GM21723 (cell line): ENCODE results near the gene PKNOX1.
"Not testable (repeated sequence)": the region's sequence is repeated elsewhere in the genome, so short reads cannot be mapped to it uniquely, and the experiment has no call there.

Experiments used
- ATAC-seq: cut with Tn5 transposase; IDR thresholded peaks from one replicate; pipeline ENCODE4 v1.9.1; 2021; ENCODE audit warnings: mild to moderate bottlenecking, moderate library complexity; ENCODE audit not compliant: unreplicated experiment

Gene PKNOX1

DNA sequence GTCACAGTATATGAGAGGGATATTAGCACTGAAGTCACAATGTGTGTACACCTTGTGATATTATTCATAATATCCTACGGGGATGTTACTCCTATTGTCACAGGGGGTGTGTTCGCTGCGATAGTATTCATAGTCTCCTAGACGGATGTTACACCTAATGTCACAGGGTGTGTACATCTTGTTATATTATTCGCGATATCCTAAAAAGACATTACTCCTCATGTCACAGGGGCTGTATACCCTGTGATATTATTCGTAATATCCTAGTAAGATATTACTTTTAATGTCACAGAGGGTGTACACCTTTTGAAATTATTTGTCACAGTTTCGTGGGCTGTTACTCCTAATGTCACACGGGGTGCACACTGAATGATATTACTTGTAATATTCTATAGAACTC, 23.2 kb upstream of the PKNOX1 start:
- ATAC-seq: not testable (repeated sequence)

DNA sequence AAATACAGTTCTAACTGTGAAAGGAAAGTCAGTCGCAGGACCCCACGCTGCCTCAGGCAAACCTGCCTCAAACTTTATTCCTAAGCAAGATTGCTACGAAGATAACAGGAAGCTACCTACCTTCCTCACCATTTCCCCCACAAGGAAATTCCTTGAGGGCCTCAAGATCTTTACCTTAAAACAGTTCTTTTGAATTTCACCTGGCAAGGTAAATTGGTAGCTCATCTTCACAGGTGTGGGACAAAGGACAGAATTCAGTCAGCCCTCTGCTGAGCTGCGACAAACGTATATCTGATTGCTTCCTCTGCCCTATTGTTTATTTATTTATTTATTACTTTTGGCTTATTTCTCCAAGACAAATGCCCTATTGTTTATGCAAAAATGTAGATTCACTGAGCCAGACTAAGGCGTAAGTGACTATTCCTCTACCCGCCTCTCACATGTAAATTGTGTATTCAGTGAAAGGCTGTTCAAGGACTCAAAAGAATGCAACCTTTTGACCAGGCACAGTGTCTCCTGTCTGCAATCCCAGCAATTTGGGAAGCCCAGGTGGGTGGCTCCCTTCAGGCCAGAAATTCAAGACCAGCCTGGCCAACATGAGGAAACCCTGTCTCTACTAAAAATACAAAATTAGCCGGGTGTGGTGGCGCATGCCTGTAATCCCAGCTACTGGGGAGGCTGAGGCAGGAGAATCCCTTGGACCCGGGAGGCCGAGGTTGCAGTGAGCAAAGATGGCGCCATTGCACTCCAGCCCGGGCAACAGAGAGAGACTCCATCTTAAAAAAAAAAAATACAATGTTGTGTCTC, 17.3 kb upstream of the PKNOX1 start:
- ATAC-seq: no peak

DNA sequence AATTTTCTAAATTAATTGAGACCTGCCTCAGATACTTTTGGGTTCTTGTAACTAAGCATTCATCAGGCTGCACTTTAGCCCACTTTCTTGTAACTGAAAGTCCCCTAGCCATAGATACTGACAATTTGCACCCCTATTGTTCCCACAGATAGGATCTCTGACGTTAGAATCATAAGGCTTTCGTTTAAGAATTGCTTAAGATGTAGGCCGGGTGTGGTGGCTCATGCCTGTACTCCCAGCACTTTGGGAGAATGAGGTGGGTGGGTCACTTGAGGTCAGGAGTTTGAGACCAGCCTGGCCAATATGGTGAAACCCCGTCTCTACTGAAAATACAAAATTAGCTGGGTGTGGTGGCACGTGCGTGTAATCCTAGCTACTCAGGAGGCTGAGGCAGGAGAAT, 16.2 kb upstream of the PKNOX1 start:
- ATAC-seq: not testable (repeated sequence)

DNA sequence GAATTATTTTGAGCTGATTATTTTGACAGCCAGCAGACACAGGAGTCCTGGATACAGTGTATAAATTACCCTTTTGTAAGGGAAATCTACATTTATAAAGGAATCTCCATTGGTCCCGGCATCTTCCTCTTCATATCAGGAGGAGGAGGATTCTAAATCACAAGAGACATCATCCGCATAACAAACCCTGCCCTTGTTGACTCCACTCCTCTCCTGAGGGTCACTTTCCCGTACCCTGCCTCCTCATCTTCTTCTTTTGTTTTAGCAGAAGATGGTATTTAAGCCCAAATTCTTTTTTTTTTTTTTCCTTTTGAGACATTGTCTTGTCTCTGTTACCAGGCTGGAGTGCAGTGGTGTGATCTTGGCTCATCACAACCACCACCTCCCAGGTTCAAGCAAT, 14.6 kb upstream of the PKNOX1 start:
- no peak for ATAC-seq

DNA sequence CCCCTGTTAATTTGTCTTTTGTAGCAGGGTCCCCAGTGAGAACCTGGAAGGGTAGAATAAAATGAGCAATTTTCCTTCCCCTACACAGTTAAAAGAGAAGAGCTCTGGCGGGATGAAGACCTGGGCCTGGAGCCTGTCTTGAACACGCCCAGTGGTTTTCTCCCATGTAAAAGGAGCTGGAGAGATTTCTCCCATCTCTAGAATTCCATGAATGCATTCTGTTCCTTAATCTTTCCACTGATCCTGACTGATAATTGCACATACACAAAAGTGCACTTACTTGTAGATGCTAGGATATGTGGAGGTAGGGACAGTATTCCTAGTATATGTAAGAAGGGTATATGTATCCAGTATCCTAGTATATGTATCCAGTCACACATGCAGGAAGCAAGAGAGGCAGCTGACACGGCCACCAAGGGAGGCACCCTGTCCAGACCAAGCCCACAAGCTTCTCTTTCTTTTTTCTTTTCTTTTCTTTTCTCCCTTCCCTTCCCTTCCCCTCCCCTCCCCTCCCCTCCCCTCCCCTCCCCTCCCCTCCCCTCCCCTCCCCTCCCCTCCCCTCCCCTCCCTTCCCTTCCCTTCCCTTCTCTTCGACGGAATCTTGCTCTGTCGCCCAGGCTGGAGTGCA, 11.9 kb upstream of the PKNOX1 start:
- no peak for ATAC-seq

DNA sequence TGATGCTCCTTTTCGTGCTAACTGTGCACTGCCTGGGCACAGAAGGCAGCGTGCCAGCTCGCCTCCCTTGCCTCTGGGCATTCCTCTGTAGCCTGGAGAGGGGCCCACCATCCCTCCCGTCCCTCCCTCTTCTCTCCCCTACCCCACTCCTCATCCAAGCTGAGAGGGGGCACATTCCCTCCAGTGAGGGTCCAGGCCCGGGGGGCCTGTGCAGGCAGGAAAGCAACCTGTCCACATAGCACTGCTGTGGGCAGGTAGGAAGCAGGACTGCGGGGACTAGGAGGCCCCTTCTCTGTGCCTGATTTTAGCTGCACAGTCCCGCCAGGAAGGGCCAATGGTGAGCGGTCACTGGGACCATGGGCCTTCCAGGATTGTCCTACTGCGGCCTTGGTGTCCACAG, 10.3 kb upstream of the PKNOX1 start:
- no peak for ATAC-seq

DNA sequence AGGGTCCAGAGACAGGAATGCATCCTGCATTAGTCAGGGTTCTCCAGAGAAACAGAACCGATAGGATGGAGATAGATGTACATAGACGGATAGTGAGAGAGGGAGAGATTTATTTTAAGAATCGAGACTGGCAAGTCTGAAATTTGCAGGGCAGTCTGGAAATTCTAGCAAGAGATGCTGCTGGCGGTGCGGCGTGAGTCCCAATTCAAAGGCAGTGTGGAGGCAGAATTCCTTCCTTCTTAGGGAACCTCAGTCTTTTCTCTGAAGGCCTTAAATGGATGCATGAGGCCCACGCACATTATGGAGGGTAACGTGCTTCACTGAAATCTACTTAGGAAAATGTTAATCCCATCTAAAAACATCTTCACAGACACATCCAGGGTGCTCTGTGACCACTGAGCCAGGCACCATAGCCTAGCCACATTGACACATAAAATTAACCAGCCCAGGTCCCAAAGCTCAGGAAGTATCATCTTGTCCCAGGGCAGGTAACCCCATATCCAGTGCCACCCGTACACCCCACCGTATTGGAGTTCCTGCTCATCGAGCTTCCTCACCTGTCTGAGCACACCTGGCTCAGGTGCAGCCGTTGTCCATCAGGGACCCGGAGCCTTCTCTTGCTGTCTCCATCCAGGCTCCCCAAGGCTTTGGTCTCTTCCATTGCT, 9.7 kb upstream of the PKNOX1 start:
- no peak for ATAC-seq

DNA sequence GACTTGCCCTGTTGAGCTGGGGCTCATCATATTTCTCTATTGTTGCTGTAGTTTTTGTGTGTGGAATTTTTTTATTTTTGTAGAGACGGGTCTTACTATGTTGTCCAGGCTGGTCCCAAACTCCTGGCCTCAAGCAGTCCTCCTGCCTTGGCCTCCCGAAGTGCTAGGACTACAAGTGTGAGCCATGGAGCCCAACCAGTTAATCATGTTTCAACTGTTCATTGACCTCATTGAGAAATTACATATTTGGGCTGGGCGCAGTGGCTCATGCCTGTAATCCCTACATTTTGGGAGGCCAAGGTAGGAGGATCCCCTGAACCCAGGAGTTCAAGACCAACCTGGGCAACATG, 9.2 kb upstream of the PKNOX1 start:
- no peak for ATAC-seq

DNA sequence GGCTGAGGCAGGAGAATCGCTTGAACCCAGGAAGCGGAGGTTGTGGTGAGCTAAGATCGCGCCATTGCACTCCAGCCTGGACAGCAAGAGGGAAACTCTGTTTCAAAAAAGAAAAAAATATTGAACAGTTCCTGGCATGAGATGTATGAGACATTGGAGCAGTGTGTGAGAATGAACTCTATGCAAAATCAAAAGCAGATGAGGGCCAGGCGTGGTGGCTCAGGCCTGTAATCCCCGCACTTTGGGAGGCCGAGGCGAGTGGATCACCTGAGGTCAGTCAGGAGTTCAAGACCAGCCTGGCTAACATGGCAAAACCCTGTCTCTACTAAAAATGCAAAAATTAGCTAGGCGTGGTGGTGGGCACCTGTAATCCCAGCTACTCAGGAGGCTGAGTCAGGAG, 6.7 kb upstream of the PKNOX1 start:
- ATAC-seq: not testable (repeated sequence)

DNA sequence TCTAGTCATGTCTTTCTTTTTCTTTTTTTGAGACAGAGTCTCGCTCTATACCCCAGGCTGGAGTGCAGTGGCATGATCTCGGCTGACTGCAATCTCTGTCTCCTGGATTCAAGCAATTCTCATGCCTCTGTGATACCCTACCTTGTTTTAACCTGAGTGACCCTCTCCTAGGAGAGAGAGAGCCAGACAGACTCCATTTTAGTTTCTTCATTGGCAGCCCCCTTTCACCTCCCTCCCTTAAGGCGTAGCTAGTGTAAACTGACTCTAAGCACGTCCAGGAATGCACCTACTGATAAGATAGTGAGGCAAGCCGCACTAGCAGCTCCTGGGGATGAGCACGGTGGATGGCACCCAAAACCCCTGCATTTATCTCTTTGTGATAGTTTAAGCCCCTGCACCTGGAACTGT, 5.2 kb upstream of the PKNOX1 start:
- ATAC-seq: no peak

DNA sequence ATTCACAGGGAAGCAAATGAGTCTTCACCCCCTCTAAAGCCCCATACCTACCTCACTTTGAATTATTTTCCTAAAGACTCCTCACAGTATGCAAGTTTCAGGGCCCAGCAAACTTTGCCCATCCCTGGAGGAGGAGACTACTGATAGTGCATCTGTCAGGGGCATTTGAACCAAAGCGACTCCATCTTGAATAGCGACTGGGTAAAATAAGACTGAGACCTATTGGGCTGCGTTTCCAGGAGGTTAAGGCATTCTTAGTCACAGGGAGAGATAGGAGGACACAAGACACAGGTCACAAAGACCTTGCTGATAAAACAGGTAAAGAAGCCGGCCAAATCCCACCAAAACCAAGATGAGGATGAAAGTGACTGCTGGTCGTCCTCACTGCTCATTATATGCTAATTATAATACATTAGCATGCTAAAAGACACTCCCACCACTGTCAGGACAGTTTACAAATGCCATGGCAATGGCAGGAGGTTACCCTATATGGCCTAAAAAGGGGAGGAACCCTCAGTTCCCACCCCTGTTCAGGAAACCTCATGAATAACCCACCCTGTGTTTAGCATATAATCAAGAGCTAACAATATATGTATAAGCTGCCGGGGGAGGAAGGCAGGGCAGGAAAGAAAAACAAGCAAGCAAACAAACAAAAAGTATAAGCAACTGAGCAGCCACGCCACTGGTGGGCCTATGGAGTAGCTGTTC, 3.3 kb upstream of the PKNOX1 start:
- no peak for ATAC-seq

DNA sequence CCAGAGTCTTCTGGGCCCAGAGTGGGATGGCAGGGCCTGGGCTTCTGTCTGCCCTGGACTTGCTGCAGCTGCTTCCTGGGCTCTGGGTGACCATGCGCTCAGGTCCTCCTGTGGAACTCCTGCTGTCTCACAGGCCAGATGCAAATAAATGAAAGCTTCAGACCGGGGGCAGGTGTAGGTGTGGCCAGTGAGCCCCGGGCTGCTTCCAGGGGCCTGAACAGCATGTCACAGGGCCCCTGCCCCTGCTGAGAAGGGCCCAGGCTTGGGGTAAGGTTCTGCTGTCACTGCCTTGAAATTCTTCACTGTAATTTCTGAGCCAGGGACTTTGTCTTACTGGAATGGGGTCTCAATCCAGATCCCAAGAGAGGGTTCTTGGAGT, 2.5 kb upstream of the PKNOX1 start:
- no peak for ATAC-seq

DNA sequence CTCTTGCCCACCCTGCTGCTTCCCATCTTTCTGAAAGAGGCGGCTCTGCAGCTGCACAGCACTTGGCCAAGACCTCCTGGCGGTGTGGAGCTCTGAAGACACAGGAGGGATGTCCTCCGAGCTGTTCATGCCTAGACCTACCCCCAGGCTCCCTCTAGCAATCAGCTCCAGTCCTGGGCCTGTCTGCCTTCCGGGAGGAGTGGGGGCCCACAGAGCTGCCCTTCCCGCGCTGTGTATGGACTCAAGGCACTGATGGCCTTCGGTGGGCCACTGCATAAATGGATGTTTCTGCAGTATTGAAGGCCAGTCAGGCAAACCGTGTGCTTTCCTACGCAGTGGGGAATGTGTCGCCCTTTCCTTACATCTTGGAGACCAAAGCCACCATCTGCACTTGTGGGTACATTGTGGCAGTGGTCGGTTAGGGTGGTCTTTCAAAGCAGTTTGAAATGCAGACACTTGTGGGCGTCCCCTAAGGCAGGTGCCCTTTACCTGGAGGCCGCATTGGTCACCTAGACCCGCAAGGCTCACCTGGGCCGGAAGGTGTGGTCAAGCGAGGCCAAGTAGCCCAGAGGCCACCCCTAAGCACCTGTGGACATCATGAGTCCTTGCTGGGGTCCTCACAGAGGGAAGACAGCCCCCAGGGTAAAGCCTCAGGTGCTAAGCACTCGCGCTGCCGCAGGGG, 912 bp upstream of the PKNOX1 start:
- ATAC-seq: no peak

DNA sequence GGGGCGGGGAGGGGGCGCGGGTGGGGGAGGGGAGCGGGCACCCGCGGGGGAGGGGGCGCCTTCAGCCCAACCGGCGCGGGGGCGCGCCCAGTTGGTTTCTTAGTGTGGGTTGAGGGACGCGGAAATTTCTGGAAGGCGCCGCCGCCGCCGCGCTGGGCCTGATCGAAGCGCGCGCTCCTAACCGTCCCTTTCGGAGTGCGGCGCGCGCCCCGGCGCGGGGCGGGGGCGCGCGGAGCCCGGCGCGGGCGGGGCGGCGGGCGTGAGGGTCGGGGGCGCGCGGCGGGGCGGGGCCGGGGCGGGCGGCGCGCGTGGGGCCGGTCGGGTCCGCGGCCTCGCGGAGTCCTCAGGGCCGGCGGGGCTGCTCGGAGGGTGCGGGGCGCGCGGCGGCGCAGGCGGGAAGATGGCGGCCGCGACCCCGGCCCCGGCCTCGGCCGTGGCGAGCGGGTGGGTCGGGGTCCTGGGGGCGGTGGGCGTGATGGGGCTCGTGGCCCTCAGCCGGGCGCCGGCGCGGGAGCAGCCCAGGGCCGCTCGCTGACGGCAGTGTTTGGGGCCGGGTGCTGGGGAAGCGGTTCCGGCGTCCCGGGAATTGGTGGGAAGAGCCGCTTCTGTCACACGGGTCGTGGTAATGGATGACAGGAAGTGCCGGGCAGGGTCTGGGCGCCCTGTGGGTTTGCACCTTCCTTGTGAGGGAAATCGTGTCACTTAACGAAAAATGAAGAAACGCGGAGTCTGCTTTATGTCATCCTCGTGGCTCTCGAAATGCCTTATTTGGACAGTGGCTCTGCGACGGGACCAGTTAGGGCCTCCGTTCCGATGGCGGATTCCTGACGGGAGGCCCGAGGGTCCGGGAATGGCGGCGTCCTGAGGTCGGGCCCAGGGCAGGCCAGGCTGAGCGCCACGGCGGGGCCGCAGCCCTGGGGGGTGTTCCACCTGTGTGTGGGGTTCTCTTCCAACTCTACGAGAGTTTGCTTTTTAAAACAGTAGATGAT, 764 bp downstream of the PKNOX1 start:
- ATAC-seq: peak; percentile 24

DNA sequence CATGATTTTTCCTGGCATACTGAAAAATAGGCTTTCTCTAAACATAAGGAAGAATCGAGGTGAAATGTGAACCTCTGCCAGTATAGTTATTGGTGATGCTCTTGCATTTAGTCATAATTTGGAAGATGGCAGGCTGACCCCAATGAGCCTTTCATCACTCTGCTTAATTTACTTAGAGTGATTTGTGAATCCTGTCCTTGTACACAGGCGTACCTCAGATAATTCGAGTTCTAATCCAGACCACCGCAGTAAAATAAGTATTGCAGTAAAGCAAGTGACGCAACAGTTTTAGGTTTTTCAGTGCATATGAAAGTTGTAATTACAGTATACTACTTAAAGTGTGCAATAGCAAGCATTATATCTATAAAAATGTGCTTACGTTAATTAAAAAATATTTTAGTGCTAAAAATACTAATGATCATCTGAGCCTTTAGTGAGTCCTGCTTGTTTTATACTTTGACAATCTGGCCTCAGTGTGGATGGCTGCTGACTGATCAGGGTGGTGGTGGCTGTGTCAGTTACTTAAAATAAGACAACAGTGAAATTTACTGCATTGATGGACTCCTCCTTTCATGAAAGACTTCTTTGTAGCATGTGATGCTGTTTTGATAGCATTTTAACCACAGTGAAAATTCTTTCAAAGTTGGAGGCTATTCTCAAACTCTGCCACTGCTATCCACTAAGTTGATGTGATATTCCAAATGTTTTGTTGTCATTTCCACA, 1.7 kb downstream of the PKNOX1 start:
- ATAC-seq: no peak

DNA sequence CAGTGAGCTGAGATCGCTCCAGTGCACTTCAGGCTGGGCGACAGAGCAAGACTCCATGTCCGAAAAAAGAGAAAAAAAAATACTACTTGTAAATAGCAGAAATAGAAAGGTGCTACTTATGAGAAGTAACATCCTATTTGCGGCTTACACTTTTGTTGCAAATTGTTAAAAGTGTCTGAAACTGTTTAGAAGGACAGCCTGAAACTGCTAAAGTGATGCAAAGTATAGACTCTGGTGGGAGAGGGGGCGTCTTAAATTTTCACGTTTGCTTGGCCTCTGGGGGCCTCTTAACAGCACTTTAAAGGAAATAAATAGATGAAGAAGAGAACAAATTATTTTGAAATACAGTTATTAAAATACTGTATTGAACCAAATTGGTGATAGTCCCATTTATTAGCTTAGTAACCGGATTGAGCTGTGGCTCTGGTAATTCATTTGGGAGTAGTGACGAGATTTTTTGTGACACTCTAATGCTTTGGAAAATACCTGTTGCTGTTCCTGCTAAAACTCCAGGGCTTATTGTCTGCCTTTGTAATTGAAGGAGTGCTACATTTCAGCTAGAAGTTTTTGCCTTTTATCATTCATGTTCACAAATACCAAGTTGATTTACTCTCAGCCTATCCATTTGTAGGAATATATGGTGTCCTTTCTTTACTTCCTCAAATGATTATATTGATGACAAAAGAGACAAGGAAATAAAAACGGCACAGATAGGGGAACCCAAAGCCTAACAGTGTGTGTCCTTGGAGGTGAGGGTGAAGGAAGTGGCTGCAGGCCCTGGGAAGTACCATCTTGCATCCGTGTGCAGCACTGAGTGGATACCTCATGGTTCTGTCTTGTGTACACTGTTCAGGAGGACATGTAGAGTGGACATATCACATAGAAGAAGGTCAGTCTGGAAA, 6.2 kb downstream of the PKNOX1 start:
- no peak for ATAC-seq

DNA sequence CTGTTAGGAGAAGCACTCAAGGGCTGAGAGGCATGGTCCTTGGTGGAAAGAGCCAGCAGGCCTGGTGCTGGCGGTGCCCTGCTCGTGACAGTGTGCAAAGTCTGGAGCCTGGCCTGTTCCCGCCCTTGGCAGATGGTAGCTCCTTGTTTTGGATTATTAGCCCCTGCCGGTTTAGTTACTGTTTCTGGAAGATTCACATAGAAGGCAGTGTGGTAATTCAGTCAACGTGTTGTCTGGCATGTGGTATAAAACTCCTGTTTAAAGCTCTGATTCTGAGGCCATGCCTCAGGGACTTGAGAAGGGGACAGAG, 6.8 kb downstream of the PKNOX1 start:
- ATAC-seq: no peak

DNA sequence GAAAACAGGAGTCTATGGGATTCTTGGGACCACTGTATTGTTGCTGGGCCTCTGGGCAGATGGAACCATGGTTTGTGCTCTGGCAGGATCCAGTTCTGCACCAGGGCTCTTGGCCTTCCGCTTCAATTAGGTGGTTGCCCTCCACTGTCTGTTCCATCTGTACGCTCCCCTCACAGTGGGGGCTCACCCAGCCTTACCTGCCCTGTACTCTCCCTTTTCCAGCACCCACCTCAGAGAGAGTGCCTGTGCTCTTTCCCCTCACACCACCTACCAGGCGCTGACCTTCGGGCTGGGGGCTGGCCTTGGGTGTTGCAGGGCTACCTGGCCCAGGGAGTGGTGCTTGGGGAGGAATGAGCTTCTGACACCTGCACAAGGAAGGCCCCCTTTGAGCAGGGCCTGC, 7.5 kb downstream of the PKNOX1 start:
- no peak for ATAC-seq
